Activated CD8-positive, alpha-beta memory T cell treated with anti-CD3 and anti-CD28 coated beads for 1 hour (primary cell): Measurements from ENCODE around the gene TEX13D.
"Not testable (repeated sequence)": the region's sequence is repeated elsewhere in the genome, so short reads cannot be mapped to it uniquely, and the experiment has no call there.

ENCODE experiments used
- DNase-seq, 2 donors: peaks; one replicate each; pipeline ENCODE4 v3.0.0-alpha.2; 2020; ENCODE audit warnings: low read depth in 1 of 2; ENCODE audit errors: extremely low read depth in 1 of 2

Gene TEX13D

GRCh38 chrX:124332481-124333424, at the start of gene TEX13D:
TSS of gene TEX13D (plus strand) at chrX:124332660. CDS start at chrX:124332918, 258 bp downstream.
- DNase-seq, result no peak

GRCh38 chrX:124289443-124289842, 43.0 kb upstream of the TEX13D start:
- DNase-seq, result no peak

- no peak for DNase-seq
Measured at GRCh38 chrX:124293810-124294209, 38.6 kb upstream of the TEX13D start.

- DNase-seq, result not testable (repeated sequence)
Measured at GRCh38 chrX:124299323-124299722, 33.1 kb upstream of the TEX13D start.

- no peak for DNase-seq
Measured at GRCh38 chrX:124300405-124300804, 32.1 kb upstream of the TEX13D start.

- no peak for DNase-seq
Measured at GRCh38 chrX:124307253-124307907, 25.1 kb upstream of the TEX13D start.

- no peak for DNase-seq
Measured at GRCh38 chrX:124325732-124326131, 6.7 kb upstream of the TEX13D start.

GRCh38 chrX:124328765-124329164, 3.7 kb upstream of the TEX13D start:
- no peak for DNase-seq

- DNase-seq, result no peak
Measured at GRCh38 chrX:124333862-124334261, 1.4 kb downstream of the TEX13D start.

- DNase-seq, result not testable (repeated sequence)
Measured at GRCh38 chrX:124334555-124334954, 2.1 kb downstream of the TEX13D start.

GRCh38 chrX:124335598-124335997, 3.1 kb downstream of the TEX13D start:
- no peak for DNase-seq

- no peak for DNase-seq
Measured at GRCh38 chrX:124337916-124338315, 5.5 kb downstream of the TEX13D start.

- no peak for DNase-seq
Measured at GRCh38 chrX:124338733-124339514, 6.5 kb downstream of the TEX13D start.

- no peak for DNase-seq
Measured at GRCh38 chrX:124341396-124342132, 9.1 kb downstream of the TEX13D start.

- DNase-seq, result no peak
Measured at GRCh38 chrX:124342174-124342867, 9.9 kb downstream of the TEX13D start.

- no peak for DNase-seq
Measured at GRCh38 chrX:124343016-124343415, 10.6 kb downstream of the TEX13D start.

GRCh38 chrX:124344246-124344645, 11.8 kb downstream of the TEX13D start:
- DNase-seq, result no peak

- DNase-seq, result no peak
Measured at GRCh38 chrX:124346117-124346876, 13.8 kb downstream of the TEX13D start, which contains the start of gene SH2D1A. TSS of gene SH2D1A (plus strand) at chrX:124346563. CDS start at chrX:124346643, 80 bp downstream.

- no peak for DNase-seq
Measured at GRCh38 chrX:124346877-124347241, 14.4 kb downstream of the TEX13D start.
